ENCODE results near the gene SMARCA5.

Gene SMARCA5

GRCh38 chr4:143488687-143489086 lies 24.8 kb upstream of the SMARCA5 start:
- H3K27ac ChIP-seq (ENCODE audit: low read length), result no peak overlapping the region
- DNase-seq, result no peak
- H3K9me3 ChIP-seq (replicated peaks; ENCODE audit: insufficient read depth, low read length), result no peaks in the 10 kb centered on the region
- no peak overlapping the region for H3K4me2 ChIP-seq (ENCODE audit: low read depth, low read length)
- no peaks in the 10 kb centered on the region for H3K9me2 ChIP-seq (replicated peaks; ENCODE audit: insufficient read depth, low read length)
- H3K79me2 ChIP-seq (ENCODE audit: low read length), result no peaks in the 10 kb centered on the region
- no peak overlapping the region for H3K9ac ChIP-seq (ENCODE audit: low read length)
- no peak overlapping the region for H3K4me3 ChIP-seq (ENCODE audit: low read length)
- H3K4me1 ChIP-seq (ENCODE audit: low read length), result no peaks in the 10 kb centered on the region
- H3F3A ChIP-seq (ENCODE audit: insufficient read depth, low read length), result no peaks in the 10 kb centered on the region
- H3K27me3 ChIP-seq (replicated peaks; ENCODE audit: insufficient read depth, low read length), result no peaks in the 10 kb centered on the region
- no peak overlapping the region for H2AFZ ChIP-seq (ENCODE audit: low read length)
- no peaks in the 10 kb centered on the region for H3K36me3 ChIP-seq (replicated peaks; ENCODE audit: insufficient read depth, low read length)
- H4K20me1 ChIP-seq (ENCODE audit: insufficient read depth, low read length), result no peaks in the 10 kb centered on the region
- TF ChIP-seq EZH2 (optimal IDR thresholded peaks at IDR 0.05; ENCODE audit: low read depth, low read length) (no peak), EZH2phosphoT487 (IDR thresholded peaks at IDR 0.05; ENCODE audit: low read length) (no peak)
- TF ChIP-seq, protein P1, sequence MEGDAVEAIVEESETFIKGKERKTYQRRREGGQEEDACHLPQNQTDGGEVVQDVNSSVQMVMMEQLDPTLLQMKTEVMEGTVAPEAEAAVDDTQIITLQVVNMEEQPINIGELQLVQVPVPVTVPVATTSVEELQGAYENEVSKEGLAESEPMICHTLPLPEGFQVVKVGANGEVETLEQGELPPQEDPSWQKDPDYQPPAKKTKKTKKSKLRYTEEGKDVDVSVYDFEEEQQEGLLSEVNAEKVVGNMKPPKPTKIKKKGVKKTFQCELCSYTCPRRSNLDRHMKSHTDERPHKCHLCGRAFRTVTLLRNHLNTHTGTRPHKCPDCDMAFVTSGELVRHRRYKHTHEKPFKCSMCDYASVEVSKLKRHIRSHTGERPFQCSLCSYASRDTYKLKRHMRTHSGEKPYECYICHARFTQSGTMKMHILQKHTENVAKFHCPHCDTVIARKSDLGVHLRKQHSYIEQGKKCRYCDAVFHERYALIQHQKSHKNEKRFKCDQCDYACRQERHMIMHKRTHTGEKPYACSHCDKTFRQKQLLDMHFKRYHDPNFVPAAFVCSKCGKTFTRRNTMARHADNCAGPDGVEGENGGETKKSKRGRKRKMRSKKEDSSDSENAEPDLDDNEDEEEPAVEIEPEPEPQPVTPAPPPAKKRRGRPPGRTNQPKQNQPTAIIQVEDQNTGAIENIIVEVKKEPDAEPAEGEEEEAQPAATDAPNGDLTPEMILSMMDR (IDR thresholded peaks at IDR 0.05; ENCODE audit: low read length), result no peak

- Histone ChIP-seq H3K9me2 (replicated peaks; ENCODE audit: insufficient read depth, low read length) (no peaks in the 10 kb centered on the region), H3F3A (ENCODE audit: insufficient read depth, low read length) (no peaks in the 10 kb centered on the region), H3K4me3 (ENCODE audit: low read length) (no peak overlapping the region), H3K27me3 (replicated peaks; ENCODE audit: insufficient read depth, low read length) (no peaks in the 10 kb centered on the region), H3K9ac (ENCODE audit: low read length) (no peak overlapping the region), H4K20me1 (ENCODE audit: insufficient read depth, low read length) (no peaks in the 10 kb centered on the region), H3K4me1 (ENCODE audit: low read length) (no peaks in the 10 kb centered on the region), H3K27ac (ENCODE audit: low read length) (no peak overlapping the region), H2AFZ (ENCODE audit: low read length) (no peak overlapping the region), H3K36me3 (replicated peaks; ENCODE audit: insufficient read depth, low read length) (no peaks in the 10 kb centered on the region), H3K79me2 (ENCODE audit: low read length) (no peaks in the 10 kb centered on the region), H3K9me3 (replicated peaks; ENCODE audit: insufficient read depth, low read length) (no peaks in the 10 kb centered on the region), H3K4me2 (ENCODE audit: low read depth, low read length) (no peak overlapping the region)
- TF ChIP-seq EZH2 (optimal IDR thresholded peaks at IDR 0.05; ENCODE audit: low read depth, low read length), result no peak
- TF ChIP-seq, protein P1 (IDR thresholded peaks at IDR 0.05; ENCODE audit: low read length), result no peak
- no peak for TF ChIP-seq EZH2phosphoT487 (IDR thresholded peaks at IDR 0.05; ENCODE audit: low read length)
- DNase-seq, result no peak
Observed at GRCh38 chr4:143489106-143489505, 24.4 kb upstream of the SMARCA5 start.

DNA sequence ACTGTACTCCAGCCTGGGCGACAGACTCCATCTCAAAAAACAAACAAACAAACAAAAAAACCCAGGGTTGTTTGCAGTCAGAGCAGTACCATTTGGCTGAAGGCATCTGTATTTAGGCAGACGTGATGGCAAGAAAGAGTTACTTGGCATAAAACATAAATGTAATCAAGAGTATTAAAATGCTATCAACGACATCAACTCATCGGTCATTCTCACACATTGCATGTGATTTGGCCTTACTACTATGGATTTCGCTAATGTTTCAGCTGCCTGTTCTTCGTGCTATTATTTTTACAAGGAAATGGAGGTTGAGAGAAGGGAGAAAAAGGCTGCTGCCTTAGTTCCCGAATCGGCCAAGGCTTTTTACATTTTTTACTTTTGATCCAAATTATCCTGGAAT lies 15.5 kb upstream of the SMARCA5 start:
- no peak overlapping the region for H3K27ac ChIP-seq (ENCODE audit: low read length)
- H3K9me2 ChIP-seq (replicated peaks; ENCODE audit: insufficient read depth, low read length), result no peaks in the 10 kb centered on the region
- no peaks in the 10 kb centered on the region for H3K36me3 ChIP-seq (replicated peaks; ENCODE audit: insufficient read depth, low read length)
- H3K4me1 ChIP-seq (ENCODE audit: low read length), result no peaks in the 10 kb centered on the region
- no peak overlapping the region for H3K9ac ChIP-seq (ENCODE audit: low read length)
- H3K27me3 ChIP-seq (replicated peaks; ENCODE audit: insufficient read depth, low read length), result no peaks in the 10 kb centered on the region
- H4K20me1 ChIP-seq (ENCODE audit: insufficient read depth, low read length), result no peaks in the 10 kb centered on the region
- H2AFZ ChIP-seq (ENCODE audit: low read length), result no peak overlapping the region
- no peak for DNase-seq
- TF ChIP-seq EZH2phosphoT487 (IDR thresholded peaks at IDR 0.05; ENCODE audit: low read length), result no peak
- no peak for TF ChIP-seq EZH2 (optimal IDR thresholded peaks at IDR 0.05; ENCODE audit: low read depth, low read length)
- TF ChIP-seq, protein P1 (IDR thresholded peaks at IDR 0.05; ENCODE audit: low read length), result no peak
- no peaks in the 10 kb centered on the region for H3F3A ChIP-seq (ENCODE audit: insufficient read depth, low read length)
- no peak overlapping the region for H3K4me2 ChIP-seq (ENCODE audit: low read depth, low read length)
- no peak overlapping the region for H3K4me3 ChIP-seq (ENCODE audit: low read length)
- H3K79me2 ChIP-seq (ENCODE audit: low read length), result no peaks in the 10 kb centered on the region
- no peaks in the 10 kb centered on the region for H3K9me3 ChIP-seq (replicated peaks; ENCODE audit: insufficient read depth, low read length)

All from MM.1S (cell line).